ENCODE measurements around the gene LPA.
"Not testable (repeated sequence)": the region's sequence is repeated elsewhere in the genome, so short reads cannot be mapped to it uniquely, and the experiment has no call there.

LPA gene

GRCh38 chr6:160664198-160664597, at the start of gene LPA:
LPA (minus strand) TSS chr6:160664275; CDS start chr6:160664214, 61 bp downstream.
- not testable (repeated sequence) for DNase-seq

GRCh38 chr6:160708993-160709392, 44.9 kb upstream of the LPA start:
- DNase-seq: not testable (repeated sequence)

GRCh38 chr6:160704688-160705087, 40.6 kb upstream of the LPA start:
- not testable (repeated sequence) for DNase-seq

GRCh38 chr6:160701918-160702680, 38.0 kb upstream of the LPA start, which contains the start of gene PLG:
PLG (plus strand) TSS chr6:160702244; CDS start chr6:160702305, 61 bp downstream.
- not testable (repeated sequence) for DNase-seq

GRCh38 chr6:160697826-160698225, 33.8 kb upstream of the LPA start:
- DNase-seq: no peak

GRCh38 chr6:160696884-160697283, 32.8 kb upstream of the LPA start:
- DNase-seq: not testable (repeated sequence)

GRCh38 chr6:160695622-160696021, 31.5 kb upstream of the LPA start:
- not testable (repeated sequence) for DNase-seq

- not testable (repeated sequence) for DNase-seq
These were observed 30.9 kb upstream of the LPA start for GRCh38 chr6:160695025-160695424.

GRCh38 chr6:160692369-160692959, 28.4 kb upstream of the LPA start:
- DNase-seq: no peak

GRCh38 chr6:160691617-160692016, 27.5 kb upstream of the LPA start:
- no peak for DNase-seq

- DNase-seq: no peak
These were observed 26.4 kb upstream of the LPA start for GRCh38 chr6:160690458-160690857.

- DNase-seq: no peak
These were observed 21.8 kb upstream of the LPA start for GRCh38 chr6:160685762-160686450.

GRCh38 chr6:160685101-160685761, 21.2 kb upstream of the LPA start:
- DNase-seq: not testable (repeated sequence)

GRCh38 chr6:160679402-160679769, 15.3 kb upstream of the LPA start:
- no peak for DNase-seq

- DNase-seq: no peak
These were observed 14.8 kb upstream of the LPA start for GRCh38 chr6:160678744-160679401.

- no peak for DNase-seq
These were observed 14.2 kb upstream of the LPA start for GRCh38 chr6:160678230-160678629.

GRCh38 chr6:160676418-160676817, 12.3 kb upstream of the LPA start:
- not testable (repeated sequence) for DNase-seq

- no peak for DNase-seq
These were observed 4.5 kb upstream of the LPA start for GRCh38 chr6:160668589-160668988.

- DNase-seq: peak; percentile 44
These were observed 3.8 kb upstream of the LPA start for GRCh38 chr6:160667639-160668481.

GRCh38 chr6:160662842-160663241, 1.2 kb downstream of the LPA start:
- no peak for DNase-seq

GRCh38 chr6:160662429-160662828, 1.6 kb downstream of the LPA start:
- DNase-seq: no peak

- DNase-seq: no peak
These were observed 2.9 kb downstream of the LPA start for GRCh38 chr6:160661216-160661615.
